ENCODE results near the gene HOXA10. TPM values are rescaled to one million over a fixed set of nuclear protein-coding genes. Genes with fewer than 3 reads are reported as not detected.

Gene HOXA10
- total RNA-seq, 4 donors from 2014 or later = 19.0 to 34.1 (median 24.9) TPM

- Histone ChIP-seq H3K4me3 (peak overlapping the region in 1 of 4 donors; percentile 45), H3K9me3 (no peaks in the 10 kb centered on the region), H3K27me3 (peaks cover 0 to 93% of the 10 kb centered on the region in 2 donors), H3K27ac (peak overlapping the region; percentile 1 to 88 (median 52)), H3K36me3 (no peaks in the 10 kb centered on the region), H3K4me1 (peaks cover 0 to 44% (median 9%) of the 10 kb centered on the region in 4 donors)
- TF ChIP-seq POLR2A (IDR thresholded peaks at IDR 0.05) = no peak
- peak in 1 of 2 donors; percentile 12 for DNase-seq (ENCODE audit: low spot score in 2 of 2)
- 57 to 81% methylated on average over 22 of the region's 22 CpGs for WGBS, 2 donors
Observed at GRCh38 chr7:27176962-27177794, 3.1 kb upstream of the HOXA10 start.

GRCh38 chr7:27176524-27176845 lies 2.4 kb upstream of the HOXA10 start:
- no peak for TF ChIP-seq EP300 (IDR thresholded peaks at IDR 0.05)
- no peak for TF ChIP-seq CTCF (IDR thresholded peaks at IDR 0.05)
- no peaks in the 10 kb centered on the region for H3K9me3 ChIP-seq
- no peak for DNase-seq (ENCODE audit: low spot score in 2 of 2)
- peaks cover 0 to 44% (median 9%) of the 10 kb centered on the region in 4 donors for H3K4me1 ChIP-seq
- 65 to 71% methylated on average over 3 of the region's 3 CpGs for WGBS, 2 donors
- H3K27ac ChIP-seq = peak overlapping the region in 3 of 4 donors; percentile 1 to 88 (median 80)
- no peaks in the 10 kb centered on the region for H3K36me3 ChIP-seq
- H3K4me3 ChIP-seq = peak overlapping the region in 2 of 4 donors; percentile 5 to 45
- H3K27me3 ChIP-seq = peaks cover 0 to 93% of the 10 kb centered on the region in 2 donors

- no peaks in the 10 kb centered on the region for H3K36me3 ChIP-seq
- H3K9me3 ChIP-seq = no peaks in the 10 kb centered on the region
- peaks cover 0 to 44% (median 9%) of the 10 kb centered on the region in 4 donors for H3K4me1 ChIP-seq
- WGBS, 2 donors = 54 to 71% methylated on average over 36 to 40 of the region's 40 CpGs
- TF ChIP-seq EP300 (IDR thresholded peaks at IDR 0.05) (no peak), CTCF (IDR thresholded peaks at IDR 0.05) (no peak), POLR2A (IDR thresholded peaks at IDR 0.05) (no peak)
- DNase-seq (ENCODE audit: low spot score in 2 of 2) = peak in 1 of 2 donors; percentile 16
- H3K4me3 ChIP-seq = peak overlapping the region in 2 of 4 donors; percentile 5 to 29
- peaks cover 0 to 93% of the 10 kb centered on the region in 2 donors for H3K27me3 ChIP-seq
- H3K27ac ChIP-seq = peak overlapping the region in 3 of 4 donors; percentile 5 to 88 (median 80)
Observed at GRCh38 chr7:27175626-27176523, 1.8 kb upstream of the HOXA10 start.

GRCh38 chr7:27174874-27175625 lies 930 bp upstream of the HOXA10 start:
- peaks cover 0 to 45% (median 8%) of the 10 kb centered on the region in 4 donors for H3K4me1 ChIP-seq
- H3K9me3 ChIP-seq = no peaks in the 10 kb centered on the region
- TF ChIP-seq EP300 (IDR thresholded peaks at IDR 0.05) (no peak), CTCF (IDR thresholded peaks at IDR 0.05) (no peak), POLR2A (IDR thresholded peaks at IDR 0.05) (no peak)
- peak in 1 of 2 donors; percentile 32 for DNase-seq (ENCODE audit: low spot score in 2 of 2)
- peak overlapping the region in 2 of 4 donors; percentile 5 to 74 for H3K4me3 ChIP-seq
- peaks cover 0 to 93% of the 10 kb centered on the region in 2 donors for H3K27me3 ChIP-seq
- peak overlapping the region; percentile 11 to 88 (median 84) for H3K27ac ChIP-seq
- no peaks in the 10 kb centered on the region for H3K36me3 ChIP-seq
- WGBS, 2 donors = 56 to 82% methylated on average over 11 to 12 of the region's 12 CpGs

- WGBS, 2 donors = 0 to 2% methylated on average over 6 to 22 of the region's 59 CpGs
- no peak for TF ChIP-seq CTCF (IDR thresholded peaks at IDR 0.05)
- no peak for TF ChIP-seq POLR2A (IDR thresholded peaks at IDR 0.05)
- H3K4me3 ChIP-seq = peak overlapping the region; percentile 54 to 74 (median 64)
- no peaks in the 10 kb centered on the region for H3K36me3 ChIP-seq
- peaks cover 0 to 48% (median 8%) of the 10 kb centered on the region in 4 donors for H3K4me1 ChIP-seq
- no peaks in the 10 kb centered on the region for H3K9me3 ChIP-seq
- H3K27ac ChIP-seq = peak overlapping the region; percentile 80 to 88 (median 84)
- DNase-seq (ENCODE audit: low spot score in 2 of 2) = peak in 1 of 2 donors; percentile 12
- H3K27me3 ChIP-seq = peaks cover 0 to 93% of the 10 kb centered on the region in 2 donors
Observed at GRCh38 chr7:27173511-27173955, 587 bp downstream of the HOXA10 start.
